Right kidney (tissue), 1 donor: ENCODE measurements around the gene SHB.
"Not testable (repeated sequence)": the region's sequence is repeated elsewhere in the genome, so short reads cannot be mapped to it uniquely, and the experiment has no call there.

Experiments used
- DNase-seq: peaks from one replicate; pipeline ENCODE4 v3.0.0-alpha.2; 2016

The SHB gene

DNA sequence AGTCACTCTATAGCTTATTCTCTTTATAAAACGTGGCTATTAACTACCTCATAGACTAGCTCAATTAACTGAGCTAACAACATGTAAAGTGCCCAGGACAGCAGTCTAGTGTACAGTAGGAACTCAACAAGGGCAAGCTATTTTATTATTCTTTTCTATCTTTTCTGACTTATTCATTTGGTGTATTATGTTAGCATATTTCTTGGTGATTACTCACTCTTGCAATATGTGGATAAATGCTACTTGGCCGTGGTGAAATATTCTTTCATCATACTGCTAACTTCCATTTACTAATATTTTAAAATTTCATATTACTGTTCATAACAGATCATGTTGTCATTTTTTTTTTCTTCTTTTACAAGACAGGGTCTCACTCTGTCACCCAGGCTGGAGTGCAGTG, 170.0 kb downstream of the SHB start:
- DNase-seq, result no peak

DNA sequence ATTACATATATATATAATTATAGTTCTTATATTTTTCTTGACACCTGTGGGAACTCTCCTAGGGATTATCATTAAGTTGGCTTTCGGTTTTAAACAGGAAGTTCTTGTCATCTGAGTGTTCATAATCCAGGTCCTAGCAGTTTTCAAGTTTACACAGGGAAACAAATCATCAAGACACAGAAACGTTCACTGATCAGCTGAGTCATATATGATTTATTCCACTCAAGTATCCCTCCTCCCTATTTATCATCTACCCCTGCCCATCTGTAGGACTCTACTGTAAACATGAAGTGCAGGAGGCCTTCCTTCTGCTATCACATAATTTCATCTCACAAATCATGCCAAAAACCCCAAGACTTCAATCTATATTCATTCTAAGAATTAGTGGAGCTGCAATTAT, 171.4 kb downstream of the SHB start:
- DNase-seq, result no peak

DNA sequence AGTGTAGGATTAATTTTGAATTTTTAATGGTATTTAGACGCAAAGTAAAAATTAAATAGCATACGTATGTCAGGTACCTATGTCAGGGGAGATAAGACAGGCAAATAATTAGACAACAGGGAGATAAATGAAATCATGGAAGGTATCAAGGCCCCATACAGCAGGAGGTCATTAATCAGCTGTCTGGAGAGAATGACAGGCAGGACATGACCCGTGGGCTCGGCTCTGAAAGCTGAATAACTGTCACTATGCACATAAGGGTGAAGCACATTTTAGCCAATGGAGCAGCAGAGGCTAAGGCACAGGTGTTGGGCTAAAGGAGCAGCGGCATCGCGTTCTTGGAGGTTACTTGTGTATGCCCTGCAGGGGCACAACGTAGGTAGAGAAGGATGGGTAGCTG, 177.0 kb downstream of the SHB start:
- no peak for DNase-seq

DNA sequence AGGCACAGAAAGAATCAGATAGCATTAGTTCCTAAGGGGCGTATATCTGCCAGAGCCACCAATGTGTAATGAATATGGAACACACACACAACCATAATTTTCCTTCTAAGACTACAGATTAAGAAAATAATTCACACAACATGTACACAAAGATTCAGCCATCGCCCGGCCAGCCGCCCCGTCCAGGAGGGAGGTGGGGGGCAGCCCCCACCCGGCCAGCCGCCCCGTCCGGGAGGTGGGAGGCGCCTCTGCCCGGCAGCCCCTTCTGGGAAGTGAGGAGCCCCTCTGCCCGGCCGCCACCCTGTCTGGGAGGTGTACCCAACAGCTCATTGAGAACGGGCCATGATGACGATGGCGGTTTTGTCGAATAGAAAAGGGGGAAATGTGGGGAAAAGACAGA, 178.0 kb downstream of the SHB start:
- DNase-seq, result not testable (repeated sequence)

DNA sequence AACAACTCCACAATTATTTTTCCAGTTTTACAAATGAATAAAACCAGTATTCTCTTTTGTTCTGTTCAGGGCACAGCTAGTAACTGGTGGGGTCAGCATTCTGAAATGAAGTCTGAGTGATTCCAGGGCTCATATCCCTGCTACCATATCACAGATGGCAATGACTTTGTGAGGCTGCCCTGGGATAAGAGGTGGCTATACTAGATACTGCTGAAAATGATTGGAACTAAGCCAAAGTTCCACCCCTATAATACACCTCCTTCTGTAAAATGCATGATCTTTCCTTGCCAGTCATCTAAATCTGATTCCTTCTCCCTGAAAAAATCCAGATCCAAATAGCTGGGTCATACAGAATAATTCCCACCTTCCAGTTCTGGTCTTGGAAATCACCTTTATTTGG, 179.5 kb downstream of the SHB start:
- DNase-seq, result no peak

DNA sequence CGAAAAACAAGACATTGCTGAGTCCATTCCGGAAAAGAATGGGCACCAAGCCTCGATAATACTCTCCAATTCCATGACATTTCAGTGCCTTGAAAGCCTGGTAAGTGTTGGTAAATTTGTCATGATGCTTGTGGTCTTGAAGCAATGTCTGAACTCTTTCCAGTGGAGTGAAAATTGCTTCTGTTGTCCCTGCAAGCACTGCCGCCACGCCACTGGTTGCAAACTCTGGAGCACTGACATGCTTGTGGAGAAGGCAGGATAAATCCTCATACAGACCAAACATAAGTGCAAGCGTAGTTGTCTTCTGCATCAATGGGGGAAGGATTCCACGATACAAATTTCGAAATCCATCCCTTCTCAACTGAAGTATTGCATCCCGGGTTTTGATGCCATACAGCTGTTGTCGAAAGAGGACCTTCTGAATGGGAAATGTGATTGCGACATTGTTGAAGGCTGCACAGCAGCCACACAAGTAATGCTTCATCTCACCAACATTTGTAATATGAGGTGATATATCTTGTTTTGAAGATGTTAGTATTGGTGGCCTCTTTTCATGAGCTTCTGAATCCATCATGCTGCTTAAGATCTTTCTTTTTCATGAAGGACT, 180.9 kb downstream of the SHB start:
- not testable (repeated sequence) for DNase-seq

DNA sequence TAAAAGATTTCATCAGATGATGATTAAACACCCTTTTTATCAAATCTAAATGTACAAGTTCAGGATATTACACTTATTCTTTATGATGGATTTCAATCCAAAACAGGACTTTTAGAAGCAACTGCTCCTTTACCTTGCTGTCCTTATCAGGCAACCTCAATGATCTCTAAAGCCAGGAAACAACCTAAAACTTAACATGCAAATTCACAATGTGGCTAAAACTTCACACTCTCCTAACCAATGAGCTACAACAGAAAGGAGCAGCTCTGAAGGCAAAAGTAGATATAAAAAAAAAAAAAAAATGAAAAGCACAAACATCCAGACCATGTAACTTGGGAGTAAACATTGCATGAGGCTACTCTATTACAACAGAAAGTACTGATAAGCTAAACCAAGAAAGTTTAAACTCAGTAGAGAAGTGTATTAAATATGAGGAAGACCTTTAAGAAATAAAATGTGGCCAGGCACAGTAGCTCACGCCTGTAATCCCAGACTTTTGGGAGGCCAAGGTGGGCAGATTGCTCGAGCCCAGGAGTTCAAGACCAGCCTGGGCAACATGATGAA, 188.0 kb downstream of the SHB start:
- no peak for DNase-seq

DNA sequence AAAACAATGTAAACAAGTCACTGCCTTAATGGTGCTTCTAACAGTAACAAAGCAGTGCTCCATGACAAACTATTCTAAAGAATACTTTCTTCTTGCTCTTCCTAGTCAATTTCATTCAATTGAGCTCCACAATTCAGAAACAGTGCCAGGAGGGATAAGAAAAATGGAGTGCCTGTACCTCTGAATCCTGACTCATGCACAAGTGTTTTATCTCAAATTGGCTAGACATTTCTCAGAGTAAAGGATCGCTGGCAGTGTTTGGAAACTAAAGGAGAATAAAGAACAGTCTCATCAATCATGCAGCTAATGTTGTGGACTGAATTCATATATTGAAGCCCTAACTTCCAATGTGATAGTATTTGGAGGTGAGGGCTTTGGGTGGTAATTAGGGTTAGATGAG, 192.7 kb downstream of the SHB start:
- no peak for DNase-seq

DNA sequence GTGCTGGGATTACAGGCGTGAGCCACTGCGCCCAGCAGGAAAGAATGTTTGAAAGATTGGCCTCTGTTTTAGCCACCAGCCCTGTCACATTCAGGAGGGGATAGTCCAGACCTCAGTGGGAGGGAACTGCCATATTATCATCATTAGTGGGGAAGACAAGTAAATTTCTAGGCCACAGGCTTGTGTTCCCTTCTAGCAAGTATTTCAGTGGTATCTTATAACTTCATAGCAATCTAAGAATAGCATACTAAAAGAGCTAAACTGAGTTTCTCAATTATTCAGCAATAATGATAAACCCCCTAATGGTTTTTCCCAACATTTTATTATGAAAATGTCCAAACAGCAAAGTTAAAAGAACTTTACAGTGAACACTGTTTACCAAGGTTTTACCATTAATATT, 195.1 kb downstream of the SHB start:
- no peak for DNase-seq

DNA sequence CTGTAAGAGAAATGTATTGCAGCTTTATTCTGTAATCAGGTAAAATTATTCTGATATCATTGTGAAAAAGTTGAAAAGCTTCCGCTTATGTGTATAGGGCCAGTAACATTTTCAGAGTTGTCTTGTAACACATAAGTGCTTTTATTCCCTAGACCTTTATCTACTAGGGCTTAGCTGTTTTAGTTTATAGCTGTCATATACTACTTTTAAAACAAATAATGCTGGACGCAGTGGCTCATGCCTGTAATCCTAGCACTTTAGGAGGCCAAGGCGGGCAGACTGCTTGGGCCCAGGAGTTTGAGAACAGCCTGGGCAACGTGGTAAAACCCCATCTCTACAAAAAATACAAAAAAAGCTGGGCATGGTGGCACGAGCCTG, 198.2 kb downstream of the SHB start:
- no peak for DNase-seq

DNA sequence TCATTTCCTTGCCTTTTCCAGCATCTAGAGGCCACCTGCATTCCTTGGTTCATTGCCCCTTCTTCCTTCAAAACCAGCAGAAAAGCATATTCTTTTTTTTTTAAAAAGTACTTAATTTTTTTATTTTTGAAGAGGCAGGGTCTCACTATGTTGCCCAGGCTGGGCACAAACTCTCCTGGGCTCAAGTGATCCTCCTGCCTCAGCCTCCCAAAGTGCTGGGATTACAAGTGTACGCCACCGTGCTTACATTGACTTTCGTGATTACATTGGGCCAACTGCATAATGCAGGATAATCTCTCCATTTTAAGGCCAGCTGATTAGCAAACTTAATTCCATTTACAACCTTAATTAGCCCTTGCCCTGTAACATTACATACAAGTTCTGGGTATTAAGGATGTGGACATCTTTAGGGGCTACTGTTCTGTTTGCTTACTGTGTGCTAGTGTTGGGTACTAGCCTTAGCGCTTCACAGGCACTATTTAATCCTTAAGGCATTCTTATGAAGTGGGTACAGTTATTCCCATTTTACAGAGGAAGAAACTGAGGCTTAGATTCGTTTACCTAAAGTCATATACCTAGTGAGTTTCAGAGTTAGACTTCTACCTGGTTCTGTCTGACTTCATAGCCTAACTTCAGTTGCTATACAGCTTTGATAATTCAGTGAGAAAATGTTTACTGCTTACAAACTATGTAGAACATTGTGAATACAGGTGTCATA, 198.8 kb downstream of the SHB start:
- DNase-seq, result no peak
